K562 (cell line): Measurements from ENCODE around the gene MAP4. TPM values are rescaled to one million over a fixed set of nuclear protein-coding genes. Genes with fewer than 3 reads are reported as not detected.

Experiments
- ATAC-seq: fragments of 200-7000 bp; cut with Tn5 transposase; 3 replicates; pipeline ENCODE4 v1.9.1; 2020; ENCODE audit warnings: moderate library complexity
- BruUV-seq: library from RNA; stranded (reverse); fragments of 400-500 nt; replicated peaks from 2 replicates; lab custom pipeline; 2021; lab: Mats Ljungman, UMichigan
- CTCF ChIA-PET: fragments of 300-600 bp; formaldehyde crosslinking; extraction: SDS; loops from one replicate; lab custom pipeline; 2021; ENCODE audit warnings: low intra/inter-chr PET ratio; lab: Yijun Ruan, JAX
- POLR2A ChIA-PET: fragments of 300-600, 350-650 bp; sonication (Branson Sonifier 250); formaldehyde crosslinking; extraction: SDS; loops from one replicate; lab custom pipeline; 2021; ENCODE audit warnings: antibody characterized with exemption, inconsistent platforms; lab: Yijun Ruan, JAX
- DNase-seq, 4 experiments: peaks; one replicate each; pipeline versions ENCODE4 v3.0.0 to v3.0.0-alpha.2; 2011 to 2018; ENCODE audit warnings: low spot score in 3 of 4, mixed read lengths in 3 of 4; ENCODE audit errors: extremely low read depth in 1 of 4
- FAIRE-seq: peaks from 2 replicates; lab custom pipeline; 2011; peaks lifted over from hg19 to GRCh38; lab: Jason Lieb, UNC
- H2AFZ ChIP-seq: 2 replicates; pipeline ENCODE4 v1.6.0; 2011; ENCODE audit warnings: low read depth, low read length, control low read depth, inconsistent platforms
- H3K27ac ChIP-seq: fragments of 200-600 bp; 3 replicates; pipeline ENCODE4 v1.8.0; 2011; ENCODE audit warnings: low read depth, mild to moderate bottlenecking, control low read depth, inconsistent platforms, low read length, moderate library complexity, mixed read lengths; ENCODE audit errors: extremely low read depth
- H3K27me3 ChIP-seq, 2 experiments: fragments of 300-600 bp in 1 of 2; 2 replicates in 1 of 2; 3 replicates in 1 of 2; pipeline versions ENCODE4 v1.6.0 to v1.8.0; 2011; ENCODE audit warnings: inconsistent platforms in 2 of 2, low read length in 2 of 2, mild to moderate bottlenecking in 1 of 2, mixed read lengths in 1 of 2, moderate library complexity in 1 of 2; ENCODE audit not compliant: control insufficient read depth in 2 of 2, insufficient read depth in 2 of 2
- H3K36me3 ChIP-seq: fragments of 300-600 bp; 3 replicates; pipeline ENCODE4 v1.8.0; 2011; ENCODE audit warnings: mild to moderate bottlenecking, low read length, inconsistent platforms; ENCODE audit not compliant: control insufficient read depth, insufficient read depth
- H3K4me1 ChIP-seq, 2 experiments: fragments of 200-600 bp in 1 of 2; replicated peaks in 1 of 2; 2 replicates in 1 of 2; 3 replicates in 1 of 2; pipeline versions ENCODE4 v1.5.1 to v1.8.0; 2011; ENCODE audit warnings: inconsistent platforms in 2 of 2, low read length in 2 of 2, mild to moderate bottlenecking in 1 of 2, mixed read lengths in 1 of 2, moderate library complexity in 1 of 2; ENCODE audit not compliant: control insufficient read depth in 2 of 2, insufficient read depth in 2 of 2
- H3K4me2 ChIP-seq: 2 replicates; pipeline ENCODE4 v1.6.1; 2011; ENCODE audit warnings: low read length, control low read depth, inconsistent platforms, mixed read lengths; ENCODE audit not compliant: insufficient read depth
- H3K4me3 ChIP-seq: fragments of 200-600 bp; sonication (generic), shearing (Covaris generic); 2 replicates; pipeline ENCODE4 v1.5.1; 2016; ENCODE audit warnings: control low read depth, inconsistent platforms
- H3K79me2 ChIP-seq: fragments of 200-600 bp; 3 replicates; pipeline ENCODE4 v1.8.0; 2011; ENCODE audit warnings: low read length, inconsistent platforms; ENCODE audit not compliant: control insufficient read depth, insufficient read depth
- H3K9ac ChIP-seq, 2 experiments: 2 replicates each; pipeline versions ENCODE4 v1.6.0 to v1.6.1; 2011; ENCODE audit warnings: low read depth in 2 of 2, low read length in 2 of 2, control low read depth in 1 of 2, inconsistent platforms in 1 of 2, mild to moderate bottlenecking in 1 of 2, mixed read lengths in 1 of 2; ENCODE audit not compliant: insufficient read depth in 1 of 2
- H3K9me1 ChIP-seq: one replicate; pipeline ENCODE4 v1.6.0; 2011; ENCODE audit warnings: inconsistent platforms, mild to moderate bottlenecking, low read length, moderate library complexity; ENCODE audit not compliant: control insufficient read depth, insufficient read depth
- H3K9me3 ChIP-seq: replicated peaks from 2 replicates; pipeline ENCODE4 v1.5.1; 2011; ENCODE audit warnings: low read depth, low read length, inconsistent platforms; ENCODE audit not compliant: control insufficient read depth, insufficient read depth
- H4K20me1 ChIP-seq: replicated peaks from 2 replicates; pipeline ENCODE4 v1.6.1; 2011; ENCODE audit warnings: low read length, inconsistent platforms, mixed read lengths; ENCODE audit not compliant: control insufficient read depth, insufficient read depth
- ATF7 ChIP-seq: fragments of 450-650 bp; IDR thresholded peaks from 2 replicates; pipeline ENCODE4 v1.7.1; 2014; ENCODE audit warnings: mild to moderate bottlenecking, moderate library complexity
- DNMT1 ChIP-seq: fragments of 450-650 bp; IDR thresholded peaks from 2 replicates; pipeline ENCODE4 v1.6.1; 2016; ENCODE audit warnings: antibody characterized with exemption, mild to moderate bottlenecking
- HNRNPH1 ChIP-seq: fragments of 200-400 bp; formaldehyde crosslinking; optimal IDR thresholded peaks from 2 replicates; pipeline ENCODE3; 2017; ENCODE audit warnings: low read depth, mild to moderate bottlenecking, low read length, moderate library complexity
- IRF2 ChIP-seq: sonication (generic); formaldehyde crosslinking; IDR thresholded peaks from 2 replicates; pipeline ENCODE4 v1.8.1; 2022; ENCODE audit warnings: mild to moderate bottlenecking, missing genetic modification reagents
- KAT8 ChIP-seq: fragments of 450-650 bp; IDR thresholded peaks from 2 replicates; pipeline ENCODE4 v1.6.1; 2016; ENCODE audit warnings: low read depth, mild to moderate bottlenecking
- KDM1A ChIP-seq, 2 experiments: fragments of 450-650 bp; IDR thresholded peaks; 2 replicates each; pipeline ENCODE4 v1.6.1; 2016; ENCODE audit warnings: mild to moderate bottlenecking in 2 of 2
- KHSRP ChIP-seq: fragments of 450-650 bp; IDR thresholded peaks from 2 replicates; pipeline ENCODE4 v1.6.1; 2017
- MYNN ChIP-seq, 2 experiments: sonication (generic); formaldehyde crosslinking in 1 of 2; IDR thresholded peaks; 2 replicates each; pipeline versions ENCODE4 v1.5.0 to v1.6.1; 2016 to 2020; ENCODE audit warnings: antibody characterized with exemption in 1 of 2, missing genetic modification reagents in 1 of 2
- POLR2A ChIP-seq: fragments of 450-650 bp; conservative IDR thresholded peaks from 2 replicates; pipeline ENCODE4 v1.6.1; 2016
- POLR2AphosphoS5 ChIP-seq: IDR thresholded peaks from 2 replicates; pipeline ENCODE4 v1.6.1; 2011; ENCODE audit warnings: mild to moderate bottlenecking, low read depth, low read length, moderate library complexity; ENCODE audit not compliant: control insufficient read depth, insufficient read depth
- POLR2G ChIP-seq: fragments of 200-400 bp; formaldehyde crosslinking; IDR thresholded peaks from 2 replicates; pipeline ENCODE4 v1.6.1; 2017; ENCODE audit warnings: low read depth, mild to moderate bottlenecking, antibody characterized with exemption, low read length, moderate library complexity
- RBFOX2 ChIP-seq: fragments of 200-400 bp; formaldehyde crosslinking; IDR thresholded peaks from 2 replicates; pipeline ENCODE4 v1.6.1; 2017; ENCODE audit warnings: low read depth, mild to moderate bottlenecking, low read length, moderate library complexity
- RBM22 ChIP-seq: fragments of 200-400 bp; formaldehyde crosslinking; IDR thresholded peaks from 2 replicates; pipeline ENCODE4 v1.6.1; 2018; ENCODE audit warnings: low read length, low read depth; ENCODE audit not compliant: poor library complexity, severe bottlenecking
- SMARCC2 ChIP-seq: fragments of 450-650 bp; IDR thresholded peaks from 2 replicates; pipeline ENCODE4 v1.6.1; 2017; ENCODE audit warnings: antibody characterized with exemption, moderate library complexity, mild to moderate bottlenecking, low read depth
- SUPT5H ChIP-seq: fragments of 450-650 bp; IDR thresholded peaks from 2 replicates; pipeline ENCODE4 v1.6.1; 2016
- ZKSCAN1 ChIP-seq: fragments of 150-350 bp; IDR thresholded peaks from 2 replicates; pipeline ENCODE4 v1.6.1; 2016; ENCODE audit warnings: low read depth, low read length
- ZNF384 ChIP-seq: IDR thresholded peaks from 2 replicates; pipeline ENCODE4 v1.6.1; 2012; ENCODE audit warnings: low read depth, low read length, improper control_type of control experiment
- WGBS: fragments of 100-300 bp; shearing (Covaris generic); methylation state at CpG from one replicate; pipeline ENCODE4 v1.1.6; 2016; ENCODE audit warnings: low coverage, mixed read lengths; ENCODE audit not compliant: insufficient coverage; ENCODE audit errors: missing lambda C conversion rate; 5-methylcytosine and 5-hydroxymethylcytosine counted together
- in situ Hi-C: fragments of 300-500 bp; cut with MboI; formaldehyde crosslinking; loops from 4 replicates; pipeline ENCODE4 v1.15.0; 2018; ENCODE audit warnings: inconsistent platforms, mixed read lengths
- intact Hi-C: fragments of 100-400 bp; cut with micrococcal nuclease; formaldehyde crosslinking; loops from 2 replicates; pipeline ENCODE4 v1.14.2; 2022
- polyA plus RNA-seq, 8 experiments: library from polyadenylated mRNA; depleted of rRNA in 4 of 8; stranded (reverse) in 5 of 8; unstranded in 3 of 8; fragments of >200 nt; fragmentation: Nextera tagmentation in 2 of 8; fragmentation: Illumina TruSeq in 1 of 8; extraction: Ambion mirVana in 2 of 8; extraction: Trizol in 1 of 8; gene quantifications; 2 replicates each; pipeline versions ENCODE4 v1.2.1 to v1.2.3, GENCODE V29; 2011 to 2014; ENCODE audit warnings: inconsistent platforms in 1 of 8, missing spikeins in 1 of 8
- total RNA-seq, 7 experiments: library from RNA; depleted of rRNA in 6 of 7; stranded (reverse); fragments of >200 nt in 6 of 7; fragmentation: Illumina TruSeq in 2 of 7; extraction: Trizol in 2 of 7; gene quantifications; 2 replicates each; pipeline versions ENCODE4 v1.2.1 to v1.2.3, GENCODE V29; 2011 to 2021; ENCODE audit warnings: low replicate concordance in 1 of 7
- TF ChIP-seq, protein P1 (sequence below): fragments of 150-350 bp; conservative IDR thresholded peaks from 2 replicates; pipeline ENCODE4 v1.6.1; 2014; ENCODE audit warnings: low read length
- TF ChIP-seq, protein P2 (sequence below), 2 experiments: fragments of 450-650 bp in 1 of 2; IDR thresholded peaks; 2 replicates each; pipeline ENCODE4 v1.6.1; 2011 to 2017; ENCODE audit warnings: low read depth in 2 of 2, antibody characterized with exemption in 1 of 2, borderline replicate concordance in 1 of 2, low read length in 1 of 2, mild to moderate bottlenecking in 1 of 2, mixed read lengths in 1 of 2; ENCODE audit not compliant: control insufficient read depth in 1 of 2

Gene MAP4
- total and polyA plus RNA-seq, 9 of the 15 experiments (the other 6 are each of a cell fraction or from before 2014, with no cell fraction given): 13.3 to 141 (median 36.8) TPM

DNA sequence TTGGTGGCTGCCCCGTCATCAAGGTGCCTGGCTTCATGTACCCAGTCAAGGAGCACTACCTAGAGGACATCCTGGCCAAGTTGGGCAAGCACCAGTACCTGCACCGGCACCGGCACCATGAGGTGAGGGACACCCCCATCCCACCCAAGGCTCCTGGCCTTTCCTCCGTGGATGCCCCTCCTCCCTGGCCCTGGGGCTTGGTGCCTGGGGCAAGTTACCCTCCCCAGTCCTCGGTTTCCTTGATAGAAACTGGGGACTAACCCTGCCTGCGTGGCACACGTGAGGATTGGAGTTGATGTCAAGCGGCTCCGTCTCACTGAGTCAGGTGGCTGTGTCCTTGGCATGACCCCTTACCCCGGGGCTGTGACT lies 169.4 kb downstream of the MAP4 start:
- no peak overlapping the region for H3K27ac ChIP-seq
- ChIA-PET POLR2A (interaction anchor here (0.8 kb wide), 1 partner anchor 8 kb away, joined by 3 read pairs; no protein-coding TSS in a partner anchor), CTCF (interaction anchor here (0.6 kb wide), 1 partner anchor 20 kb away, joined by 3 read pairs; no protein-coding TSS in a partner anchor)
- no peak overlapping the region for H3K4me3 ChIP-seq
- no peaks in the 10 kb centered on the region; the same call in 2 of the 3 replicates for H3K79me2 ChIP-seq
- H3K9me1 ChIP-seq: no peaks in the 10 kb centered on the region
- H3K4me2 ChIP-seq: no peak overlapping the region
- intact Hi-C loops (no loop called here), in situ Hi-C loops (loop anchor here (25.0 kb wide), 1 partner anchor 1390 kb away; no protein-coding TSS in a partner anchor)
- no peak overlapping the region for H2AFZ ChIP-seq
- no peak for FAIRE-seq
- H3K27me3 ChIP-seq: no peaks in the 10 kb centered on the region
- H4K20me1 ChIP-seq: peaks cover 16% of the 10 kb centered on the region; the same call in 1 of the 2 replicates
- H3K36me3 ChIP-seq: peaks cover 100% of the 10 kb centered on the region
- BruUV-seq: no TSS peak
- WGBS: 94% methylated on average over 10 of the region's 10 CpGs
- no peak for ATAC-seq
- H3K9ac ChIP-seq: no peak overlapping the region; a peak in 1 of 4 replicates
- peak in 1 of 4 experiments; percentile 37 for DNase-seq
- peaks cover 0 to 22% of the 10 kb centered on the region in 2 experiments; a peak in 1 of 5 replicates for H3K4me1 ChIP-seq
- no peaks in the 10 kb centered on the region for H3K9me3 ChIP-seq
- no peak for TF ChIP-seq ZNF384
- TF ChIP-seq DNMT1: no peak
- TF ChIP-seq SMARCC2: no peak
- no peak for TF ChIP-seq KHSRP
- 0 out of 2 replicates have a peak, but pooled peaks have one; percentile 16 for TF ChIP-seq POLR2AphosphoS5
- TF ChIP-seq ZKSCAN1: no peak
- TF ChIP-seq, protein P1, sequence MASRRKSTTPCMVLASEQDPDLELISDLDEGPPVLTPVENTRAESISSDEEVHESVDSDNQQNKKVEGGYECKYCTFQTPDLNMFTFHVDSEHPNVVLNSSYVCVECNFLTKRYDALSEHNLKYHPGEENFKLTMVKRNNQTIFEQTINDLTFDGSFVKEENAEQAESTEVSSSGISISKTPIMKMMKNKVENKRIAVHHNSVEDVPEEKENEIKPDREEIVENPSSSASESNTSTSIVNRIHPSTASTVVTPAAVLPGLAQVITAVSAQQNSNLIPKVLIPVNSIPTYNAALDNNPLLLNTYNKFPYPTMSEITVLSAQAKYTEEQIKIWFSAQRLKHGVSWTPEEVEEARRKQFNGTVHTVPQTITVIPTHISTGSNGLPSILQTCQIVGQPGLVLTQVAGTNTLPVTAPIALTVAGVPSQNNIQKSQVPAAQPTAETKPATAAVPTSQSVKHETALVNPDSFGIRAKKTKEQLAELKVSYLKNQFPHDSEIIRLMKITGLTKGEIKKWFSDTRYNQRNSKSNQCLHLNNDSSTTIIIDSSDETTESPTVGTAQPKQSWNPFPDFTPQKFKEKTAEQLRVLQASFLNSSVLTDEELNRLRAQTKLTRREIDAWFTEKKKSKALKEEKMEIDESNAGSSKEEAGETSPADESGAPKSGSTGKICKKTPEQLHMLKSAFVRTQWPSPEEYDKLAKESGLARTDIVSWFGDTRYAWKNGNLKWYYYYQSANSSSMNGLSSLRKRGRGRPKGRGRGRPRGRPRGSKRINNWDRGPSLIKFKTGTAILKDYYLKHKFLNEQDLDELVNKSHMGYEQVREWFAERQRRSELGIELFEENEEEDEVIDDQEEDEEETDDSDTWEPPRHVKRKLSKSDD: no peak
- TF ChIP-seq ATF7: no peak
- TF ChIP-seq MYNN (IDR thresholded peaks at IDR 0.05): no peak
- TF ChIP-seq MYNN (CRISPR knock-in tag; IDR thresholded peaks at IDR 0.05): no peak
- peak; percentile 27; the same call in 1 of the 2 replicates for TF ChIP-seq POLR2A
- TF ChIP-seq KAT8: no peak
- TF ChIP-seq, protein P2, sequence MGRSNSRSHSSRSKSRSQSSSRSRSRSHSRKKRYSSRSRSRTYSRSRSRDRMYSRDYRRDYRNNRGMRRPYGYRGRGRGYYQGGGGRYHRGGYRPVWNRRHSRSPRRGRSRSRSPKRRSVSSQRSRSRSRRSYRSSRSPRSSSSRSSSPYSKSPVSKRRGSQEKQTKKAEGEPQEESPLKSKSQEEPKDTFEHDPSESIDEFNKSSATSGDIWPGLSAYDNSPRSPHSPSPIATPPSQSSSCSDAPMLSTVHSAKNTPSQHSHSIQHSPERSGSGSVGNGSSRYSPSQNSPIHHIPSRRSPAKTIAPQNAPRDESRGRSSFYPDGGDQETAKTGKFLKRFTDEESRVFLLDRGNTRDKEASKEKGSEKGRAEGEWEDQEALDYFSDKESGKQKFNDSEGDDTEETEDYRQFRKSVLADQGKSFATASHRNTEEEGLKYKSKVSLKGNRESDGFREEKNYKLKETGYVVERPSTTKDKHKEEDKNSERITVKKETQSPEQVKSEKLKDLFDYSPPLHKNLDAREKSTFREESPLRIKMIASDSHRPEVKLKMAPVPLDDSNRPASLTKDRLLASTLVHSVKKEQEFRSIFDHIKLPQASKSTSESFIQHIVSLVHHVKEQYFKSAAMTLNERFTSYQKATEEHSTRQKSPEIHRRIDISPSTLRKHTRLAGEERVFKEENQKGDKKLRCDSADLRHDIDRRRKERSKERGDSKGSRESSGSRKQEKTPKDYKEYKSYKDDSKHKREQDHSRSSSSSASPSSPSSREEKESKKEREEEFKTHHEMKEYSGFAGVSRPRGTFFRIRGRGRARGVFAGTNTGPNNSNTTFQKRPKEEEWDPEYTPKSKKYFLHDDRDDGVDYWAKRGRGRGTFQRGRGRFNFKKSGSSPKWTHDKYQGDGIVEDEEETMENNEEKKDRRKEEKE (IDR thresholded peaks at IDR 0.05; ENCODE audit: borderline replicate concordance in 1 of 2, control insufficient read depth in 1 of 2, low read depth in 2 of 2, low read length in 1 of 2): 0 out of 4 replicates have a peak, but pooled peaks of 1 of the 2 experiments have one; percentile 4
- no peak for TF ChIP-seq HNRNPH1
- TF ChIP-seq RBM22: peak; percentile 4
- no peak for TF ChIP-seq KDM1A (IDR thresholded peaks at IDR 0.05)
- TF ChIP-seq SUPT5H: peak; percentile 47; the same call in 1 of the 2 replicates
- peak; percentile 49; the same call in 1 of the 2 replicates for TF ChIP-seq RBFOX2
- peak; percentile 15 for TF ChIP-seq POLR2G
- no peak for TF ChIP-seq IRF2
